HCT116 (cell line): ENCODE results near the gene CTDSPL2. TPM values are rescaled to one million over a fixed set of nuclear protein-coding genes. Genes with fewer than 3 reads are reported as not detected.

Experiments
- ATAC-seq: fragments of 200-7000 bp; cut with Tn5 transposase; 2 replicates; pipeline ENCODE4 v1.9.1; 2020; ENCODE audit warnings: mild to moderate bottlenecking, moderate library complexity
- BruUV-seq: library from RNA; stranded (reverse); fragments of 400-500 nt; replicated peaks from 2 replicates; lab custom pipeline; 2021; lab: Mats Ljungman, UMichigan
- CTCF ChIA-PET: fragments of 300-600 bp; sonication (Branson Sonifier 250); formaldehyde crosslinking; loops from one replicate; lab custom pipeline; 2021; ENCODE audit warnings: antibody characterized with exemption; lab: Charles Lee
- POLR2A ChIA-PET: fragments of 300-600, 350-600 bp; sonication (Branson Sonifier 250); formaldehyde crosslinking; loops from one replicate; lab custom pipeline; 2021; ENCODE audit warnings: antibody characterized with exemption; lab: Charles Lee
- RAD21 ChIA-PET, 2 experiments: fragments of 300-600 bp; sonication (Branson Sonifier 250); formaldehyde crosslinking; loops; one replicate each; lab custom pipeline; 2023; ENCODE audit warnings: low total read pairs in 2 of 2; ENCODE audit not compliant: uncharacterized antibody in 2 of 2, unreplicated experiment in 2 of 2, low non-redundant PET in 1 of 2; lab: Charles Lee
- DNase-seq: peaks from one replicate; pipeline ENCODE4 v3.0.0-alpha.2; 2010; ENCODE audit warnings: low read depth, low spot score
- H2AFZ ChIP-seq: fragments of 200-600 bp; shearing (Covaris generic), sonication (generic); 2 replicates; pipeline ENCODE4 v1.6.1; 2017; ENCODE audit warnings: low read depth, mixed run types, mixed read lengths, antibody characterized with exemption, low read length; ENCODE audit not compliant: poor library complexity, severe bottlenecking
- H3K27ac ChIP-seq: 2 replicates; pipeline ENCODE4 v1.5.1; 2012; ENCODE audit warnings: low read depth, low read length
- H3K27me3 ChIP-seq: fragments of 200-600 bp; sonication (generic); 2 replicates; pipeline ENCODE4 v1.6.1; 2016; ENCODE audit warnings: mixed run types, low read length, mixed read lengths; ENCODE audit not compliant: insufficient read depth
- H3K36me3 ChIP-seq, 2 experiments: fragments of 200-500 bp in 1 of 2; fragments of 200-600 bp in 1 of 2; sonication (Bioruptor generic) in 1 of 2; sonication (generic) in 1 of 2; 2 replicates each; pipeline versions ENCODE4 v1.5.1 to v1.6.1; 2014 to 2016; ENCODE audit warnings: low read length in 2 of 2, inconsistent platforms in 1 of 2, mixed read lengths in 1 of 2, mixed run types in 1 of 2; ENCODE audit not compliant: insufficient read depth in 2 of 2, control insufficient read depth in 1 of 2
- H3K4me1 ChIP-seq, 2 experiments: fragments of 200-600 bp in 1 of 2; sonication (generic) in 1 of 2; 2 replicates each; pipeline versions ENCODE4 v1.5.1 to v1.6.1; 2012 to 2017; ENCODE audit warnings: low read length in 2 of 2, inconsistent platforms in 1 of 2, mild to moderate bottlenecking in 1 of 2, mixed read lengths in 1 of 2, mixed run types in 1 of 2, moderate library complexity in 1 of 2; ENCODE audit not compliant: insufficient read depth in 2 of 2, control insufficient read depth in 1 of 2
- H3K4me2 ChIP-seq: fragments of 200-600 bp; sonication (generic); 2 replicates; pipeline ENCODE4 v1.6.1; 2017; ENCODE audit warnings: mixed run types, low read length, mixed read lengths
- H3K4me3 ChIP-seq, 2 experiments: fragments of 200-600 bp in 1 of 2; sonication (generic) in 1 of 2; replicated peaks in 1 of 2; 2 replicates each; pipeline ENCODE4 v1.5.1; 2011 to 2016; ENCODE audit warnings: low read length in 2 of 2, control low read depth in 1 of 2, low read depth in 1 of 2, mild to moderate bottlenecking in 1 of 2, mixed read lengths in 1 of 2, mixed run types in 1 of 2
- H3K79me2 ChIP-seq: fragments of 200-600 bp; sonication (generic); 2 replicates; pipeline ENCODE4 v1.6.1; 2017; ENCODE audit warnings: mild to moderate bottlenecking, mixed run types, low read length, moderate library complexity, mixed read lengths; ENCODE audit not compliant: insufficient read depth
- H3K9ac ChIP-seq: fragments of 200-600 bp; sonication (generic); 2 replicates; pipeline ENCODE4 v1.6.1; 2016; ENCODE audit warnings: low read length, mixed read lengths
- H3K9me2 ChIP-seq: fragments of 200-600 bp; sonication (generic), shearing (Covaris generic); 2 replicates; pipeline ENCODE4 v1.6.1; 2017; ENCODE audit warnings: mixed run types, mild to moderate bottlenecking, moderate library complexity; ENCODE audit not compliant: insufficient read depth
- H3K9me3 ChIP-seq, 2 experiments: fragments of 200-500 bp in 1 of 2; fragments of 200-600 bp in 1 of 2; sonication (Bioruptor generic) in 1 of 2; sonication (generic) in 1 of 2; 2 replicates each; pipeline ENCODE4 v1.6.1; 2014 to 2017; ENCODE audit warnings: low read length in 2 of 2, mixed read lengths in 2 of 2, inconsistent platforms in 1 of 2, low read depth in 1 of 2, mild to moderate bottlenecking in 1 of 2, mixed run types in 1 of 2, moderate library complexity in 1 of 2; ENCODE audit not compliant: control insufficient read depth in 1 of 2, insufficient read depth in 1 of 2
- H4K20me1 ChIP-seq: fragments of 200-600 bp; sonication (generic), shearing (Covaris generic); 2 replicates; pipeline ENCODE4 v1.6.1; 2017; ENCODE audit warnings: mixed run types, mild to moderate bottlenecking, moderate library complexity; ENCODE audit not compliant: insufficient read depth
- CBX3 ChIP-seq: IDR thresholded peaks from 2 replicates; pipeline ENCODE4 v1.6.1; 2012; ENCODE audit warnings: low read depth
- CEBPB ChIP-seq: IDR thresholded peaks from 2 replicates; pipeline ENCODE4 v1.6.1; 2012; ENCODE audit warnings: low read depth
- CTCF ChIP-seq, 3 experiments: fragments of 200-600 bp in 1 of 3; sonication (generic) in 1 of 3; IDR thresholded peaks in 2 of 3; conservative IDR thresholded peaks in 1 of 3; 2 replicates each; pipeline ENCODE4 v1.5.1; 2012 to 2017; ENCODE audit warnings: low read depth in 2 of 3, low read length in 2 of 3, antibody characterized with exemption in 1 of 3, borderline replicate concordance in 1 of 3, control low read depth in 1 of 3, mild to moderate bottlenecking in 1 of 3, mixed read lengths in 1 of 3, mixed run types in 1 of 3, moderate library complexity in 1 of 3; ENCODE audit not compliant: insufficient read depth in 1 of 3
- FOSL1 ChIP-seq: IDR thresholded peaks from 2 replicates; pipeline ENCODE4 v1.6.1; 2012; ENCODE audit warnings: low read depth
- TCF7L2 ChIP-seq: IDR thresholded peaks from 2 replicates; pipeline ENCODE4 v1.7.0; 2011; ENCODE audit warnings: borderline replicate concordance, inconsistent platforms; ENCODE audit not compliant: insufficient read depth, insufficient read length; ENCODE audit errors: extremely low read depth
- ZBTB33 ChIP-seq: IDR thresholded peaks from 2 replicates; pipeline ENCODE4 v1.6.1; 2011; ENCODE audit warnings: mild to moderate bottlenecking, low read length, moderate library complexity; ENCODE audit not compliant: insufficient replicate concordance; ENCODE audit errors: extremely low read depth
- ZFX ChIP-seq: fragments of 450-650 bp; IDR thresholded peaks from 2 replicates; pipeline ENCODE4 v1.6.1; 2017
- intact Hi-C: fragments of 100-400 bp; cut with micrococcal nuclease; formaldehyde crosslinking; loops from 2 replicates; pipeline ENCODE4 v1.10.0; 2022
- total RNA-seq: library from RNA; stranded (reverse); gene quantifications from one replicate; pipeline ENCODE4 v1.2.1, GENCODE V29; 2021; ENCODE audit not compliant: unreplicated experiment

CTDSPL2 gene
- total RNA-seq, 1 experiment from 2014 or later, result 56.0 TPM

- TF ChIP-seq ZFX, result no peak
- TF ChIP-seq TCF7L2, result no peak
- TF ChIP-seq CTCF (IDR thresholded peaks at IDR 0.05 in 2 of 3, conservative IDR thresholded peaks at IDR 0.05 in 1 of 3; ENCODE audit: borderline replicate concordance in 1 of 3, insufficient read depth in 1 of 3, low read depth in 2 of 3, low read length in 2 of 3), result no peak
- no peak for TF ChIP-seq ZBTB33
- no peak for TF ChIP-seq CEBPB
- TF ChIP-seq CBX3, result no peak
- TF ChIP-seq FOSL1, result no peak
- Histone ChIP-seq H3K4me3 (no peak overlapping the region), H3K36me3 (0 out of 4 replicates have a peak, but pooled peaks cover 0 to 10% of the 10 kb centered on the region in 2 experiments), H3K27ac (no peak overlapping the region), H3K4me2 (no peak overlapping the region), H4K20me1 (peaks cover 14% of the 10 kb centered on the region; the same call in 1 of the 2 replicates), H2AFZ (no peak overlapping the region), H3K9me3 (no peaks in the 10 kb centered on the region), H3K4me1 (peaks cover 0 to 8% of the 10 kb centered on the region in 2 experiments; a peak in 1 of 4 replicates), H3K79me2 (peaks cover 100% of the 10 kb centered on the region), H3K9ac (no peak overlapping the region), H3K27me3 (no peaks in the 10 kb centered on the region), H3K9me2 (no peaks in the 10 kb centered on the region)
- DNase-seq (no peak), ATAC-seq (no peak)
- intact Hi-C loops, result no loop called here
- ChIA-PET RAD21 (no interaction called here), POLR2A (interaction anchor here (0.6 to 0.8 kb wide), 2 partner anchors 17 to 665 kb away, joined by 3 read pairs; no protein-coding TSS in a partner anchor), CTCF (no interaction called here)
- BruUV-seq, result no TSS peak
Measured at GRCh38 chr15:44443515-44443914, 16.1 kb downstream of the CTDSPL2 start.
